GM21786 (cell line): ENCODE data around the gene SLCO2B1.

Experiments used
- ATAC-seq: cut with Tn5 transposase; IDR thresholded peaks from one replicate; pipeline ENCODE4 v1.9.1; 2021; ENCODE audit not compliant: unreplicated experiment

Gene SLCO2B1

DNA sequence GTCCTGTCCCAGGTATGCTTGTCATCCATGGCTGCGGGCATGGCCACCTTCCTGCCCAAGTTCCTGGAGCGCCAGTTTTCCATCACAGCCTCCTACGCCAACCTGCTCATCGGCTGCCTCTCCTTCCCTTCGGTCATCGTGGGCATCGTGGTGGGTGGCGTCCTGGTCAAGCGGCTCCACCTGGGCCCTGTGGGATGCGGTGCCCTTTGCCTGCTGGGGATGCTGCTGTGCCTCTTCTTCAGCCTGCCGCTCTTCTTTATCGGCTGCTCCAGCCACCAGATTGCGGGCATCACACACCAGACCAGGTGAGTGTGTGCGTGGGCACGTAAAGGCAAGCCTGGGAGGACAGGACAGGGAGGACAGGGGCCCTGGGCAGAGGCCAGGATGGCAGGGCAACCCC lies 42.4 kb downstream of the SLCO2B1 start:
- ATAC-seq: no peak

DNA sequence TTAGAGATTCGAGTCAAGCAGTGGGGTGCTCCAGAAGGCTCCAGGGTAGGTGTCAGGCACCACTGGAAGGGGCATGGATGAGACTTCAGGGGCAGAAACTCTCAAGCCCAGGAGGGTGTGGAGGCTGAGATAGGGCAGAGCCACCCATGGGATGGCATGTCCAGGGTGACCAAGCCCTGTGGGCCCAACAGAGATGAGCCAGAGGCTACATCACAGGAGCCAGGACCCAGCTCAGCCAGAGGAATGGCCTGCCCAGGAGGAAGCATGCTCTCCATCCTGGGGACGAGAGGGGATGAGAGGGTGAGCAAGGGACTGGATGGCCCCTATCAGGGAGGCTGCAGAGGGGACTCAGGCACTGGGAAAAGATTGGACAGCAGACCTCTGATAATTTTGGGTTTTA lies 42.8 kb downstream of the SLCO2B1 start:
- ATAC-seq: no peak

DNA sequence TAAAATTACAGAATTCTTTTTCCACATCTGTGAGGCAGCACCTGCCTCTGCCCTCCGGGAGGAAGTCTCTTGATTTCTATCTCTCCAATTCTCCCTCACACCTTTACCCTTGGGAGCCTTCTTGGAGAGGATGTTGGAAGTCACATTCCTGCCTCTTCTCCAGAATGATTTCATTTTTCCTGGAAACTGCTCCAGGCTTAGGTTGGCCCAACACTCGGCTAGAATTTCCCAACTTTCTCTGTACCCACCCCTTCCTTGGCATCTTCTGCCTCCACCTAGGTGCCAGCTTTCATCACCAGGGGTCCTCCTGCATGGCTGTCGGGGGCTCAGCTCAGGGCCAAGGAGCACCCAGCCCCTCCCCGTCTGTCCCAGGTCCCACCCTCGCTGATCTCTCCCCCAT lies 43.2 kb downstream of the SLCO2B1 start:
- no peak for ATAC-seq

DNA sequence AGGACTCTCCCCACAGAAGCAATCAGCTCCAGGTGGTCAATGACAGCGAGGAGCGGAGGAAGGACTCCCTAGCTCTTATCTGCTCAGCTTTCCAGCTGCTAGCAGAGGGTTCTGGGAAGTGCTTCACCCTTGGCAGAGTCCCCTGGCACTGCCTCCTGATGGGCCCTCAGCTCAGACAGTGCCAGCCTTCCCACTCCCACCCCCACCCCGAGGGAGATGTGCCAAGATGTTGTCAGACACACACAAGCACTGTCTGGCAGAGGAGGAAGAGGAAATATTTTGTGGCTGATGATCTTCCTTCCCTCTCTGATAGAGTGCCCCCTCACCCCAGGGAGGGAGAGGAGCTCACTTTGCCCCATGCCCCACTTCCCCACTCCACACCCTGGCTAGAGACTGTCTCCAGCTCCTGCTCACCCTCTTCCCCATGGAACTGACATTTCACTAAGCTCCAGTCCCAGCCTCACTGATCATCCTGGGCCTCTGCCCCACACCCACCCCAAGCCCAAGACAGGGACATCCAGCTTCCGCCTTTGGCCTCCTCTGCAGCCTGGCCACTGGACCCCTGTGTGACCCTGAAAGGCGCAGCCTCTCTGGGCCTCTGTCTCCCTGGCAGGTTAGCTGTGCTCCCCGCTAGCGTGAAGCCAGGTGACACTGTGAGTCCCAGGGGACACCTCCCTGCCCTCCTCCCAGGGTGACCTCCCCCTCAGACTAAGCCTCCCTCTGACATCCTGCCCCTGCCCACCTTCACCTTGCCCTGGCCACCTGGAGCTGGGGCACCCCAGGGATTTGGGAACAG lies 44.5 kb downstream of the SLCO2B1 start:
- no peak for ATAC-seq

DNA sequence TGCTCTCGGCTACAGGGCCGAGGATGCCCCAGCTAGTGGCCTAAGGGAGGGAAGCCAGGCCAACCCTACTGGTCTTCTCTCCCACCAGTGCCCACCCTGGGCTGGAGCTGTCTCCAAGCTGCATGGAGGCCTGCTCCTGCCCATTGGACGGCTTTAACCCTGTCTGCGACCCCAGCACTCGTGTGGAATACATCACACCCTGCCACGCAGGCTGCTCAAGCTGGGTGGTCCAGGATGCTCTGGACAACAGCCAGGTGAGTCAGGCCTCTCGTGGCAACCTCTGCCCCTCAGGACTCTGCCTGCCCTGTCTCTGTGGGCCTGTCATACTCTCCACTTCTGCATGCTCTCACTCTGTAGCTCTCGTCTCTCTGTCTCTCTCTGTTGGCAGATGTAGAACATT lies 45.5 kb downstream of the SLCO2B1 start:
- ATAC-seq: no peak

DNA sequence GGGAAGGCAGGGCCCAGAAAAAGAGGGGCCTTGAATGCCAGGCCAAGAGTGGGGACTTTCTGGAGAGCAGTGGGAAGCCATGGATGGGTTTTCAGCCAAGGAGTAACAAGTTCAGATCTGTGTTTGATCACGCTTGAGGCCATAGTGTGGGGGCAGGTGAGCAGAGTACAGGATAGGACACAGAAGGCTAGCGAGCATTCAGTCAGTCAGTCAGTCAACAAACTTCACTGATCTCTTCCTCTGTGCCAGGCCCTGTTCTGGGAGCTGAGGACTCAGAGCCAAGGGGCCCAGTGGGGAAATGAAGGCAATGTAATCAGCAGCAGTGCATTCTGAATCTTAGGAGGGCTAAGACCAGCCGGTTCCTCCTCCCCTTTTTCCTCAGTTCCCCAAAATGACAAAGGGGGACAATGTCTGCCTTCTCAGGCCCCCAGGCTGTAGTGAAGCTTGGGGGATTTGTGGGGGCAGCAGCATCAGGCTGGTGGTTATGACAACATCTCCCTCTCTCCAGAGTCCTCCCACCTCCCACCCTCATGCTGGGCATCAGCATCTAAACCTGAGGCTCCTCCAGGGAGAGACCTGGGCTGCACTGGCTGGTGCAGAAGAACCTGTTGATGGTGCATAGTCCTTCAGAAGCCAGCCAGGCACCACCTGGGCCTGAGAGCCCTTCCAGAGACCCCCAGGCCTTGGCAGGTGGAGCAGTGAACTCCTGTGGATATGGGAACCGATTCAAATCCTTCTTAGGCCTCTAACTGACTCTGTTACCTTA lies 46.8 kb downstream of the SLCO2B1 start:
- no peak for ATAC-seq

DNA sequence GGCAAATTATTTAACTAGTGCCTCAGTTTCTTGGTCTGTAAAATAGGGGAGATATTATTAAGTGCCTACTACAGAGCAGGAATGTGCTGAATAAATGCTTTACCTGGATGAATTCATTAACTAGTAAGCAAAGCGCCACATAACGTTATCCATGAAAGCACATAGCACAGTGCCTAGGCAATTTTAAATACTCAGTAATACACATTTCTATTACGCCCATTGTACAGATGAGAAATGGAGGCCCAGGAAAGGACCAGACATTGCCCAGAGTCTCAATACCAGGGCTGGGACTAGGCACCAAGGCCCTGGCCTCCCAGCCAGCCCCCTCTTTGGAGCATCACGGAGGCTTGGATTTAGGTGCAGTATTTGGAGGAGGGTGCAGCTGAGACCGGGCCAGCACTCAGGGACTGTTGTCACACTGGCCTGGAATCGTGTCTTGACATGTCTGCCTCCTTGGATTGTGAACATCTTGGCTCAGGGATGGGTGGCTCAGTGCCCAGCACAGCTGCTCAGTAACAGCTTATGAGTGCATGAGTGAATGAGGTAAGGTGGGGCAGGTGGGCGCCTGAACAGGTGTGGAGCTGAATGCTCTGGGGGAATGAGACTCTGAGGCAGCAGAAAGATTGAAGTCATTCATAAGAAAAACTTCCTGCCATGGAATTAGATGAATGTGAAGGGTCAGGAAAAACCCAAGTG lies 47.5 kb downstream of the SLCO2B1 start:
- no peak for ATAC-seq

DNA sequence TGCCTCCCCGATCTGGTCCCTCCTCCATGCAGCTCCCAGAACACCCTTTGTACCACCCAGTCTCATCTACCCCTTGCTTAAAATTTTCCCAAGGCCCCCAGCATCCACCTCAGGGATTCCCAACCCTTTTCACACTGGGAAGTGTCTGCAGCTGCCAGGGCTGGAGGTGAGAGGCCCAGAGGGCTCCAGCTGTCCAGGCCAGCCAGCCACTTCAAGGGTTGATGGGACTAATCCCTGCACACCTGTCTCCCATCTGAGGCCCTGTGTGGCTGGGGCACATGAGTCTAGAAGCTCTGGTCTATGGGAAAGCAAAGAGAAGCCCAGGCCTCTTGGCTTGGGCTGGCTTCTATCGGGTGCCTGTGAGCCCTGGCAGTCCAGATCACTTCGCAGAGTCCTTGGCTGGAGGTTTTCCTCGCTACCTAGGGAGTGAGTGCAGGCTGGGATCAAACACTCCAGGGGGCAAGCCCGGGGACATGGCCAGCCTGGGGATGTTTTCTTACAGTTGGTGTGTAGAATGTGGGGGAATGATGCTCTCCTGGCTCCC lies 48.6 kb downstream of the SLCO2B1 start:
- no peak for ATAC-seq

DNA sequence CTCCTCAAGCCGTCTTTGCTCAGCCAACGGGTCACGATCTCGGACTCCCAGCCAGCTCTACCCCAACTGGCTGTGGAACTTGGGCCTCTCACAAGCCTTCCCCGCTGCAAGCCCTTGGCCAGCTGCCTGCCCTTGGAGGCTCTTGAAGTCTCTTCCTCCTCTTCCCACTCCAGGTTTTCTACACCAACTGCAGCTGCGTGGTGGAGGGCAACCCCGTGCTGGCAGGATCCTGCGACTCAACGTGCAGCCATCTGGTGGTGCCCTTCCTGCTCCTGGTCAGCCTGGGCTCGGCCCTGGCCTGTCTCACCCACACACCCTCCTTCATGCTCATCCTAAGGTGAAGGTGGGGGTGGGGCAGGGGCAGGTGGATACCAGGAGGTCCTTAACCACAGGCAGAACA lies 49.1 kb downstream of the SLCO2B1 start:
- ATAC-seq: no peak

DNA sequence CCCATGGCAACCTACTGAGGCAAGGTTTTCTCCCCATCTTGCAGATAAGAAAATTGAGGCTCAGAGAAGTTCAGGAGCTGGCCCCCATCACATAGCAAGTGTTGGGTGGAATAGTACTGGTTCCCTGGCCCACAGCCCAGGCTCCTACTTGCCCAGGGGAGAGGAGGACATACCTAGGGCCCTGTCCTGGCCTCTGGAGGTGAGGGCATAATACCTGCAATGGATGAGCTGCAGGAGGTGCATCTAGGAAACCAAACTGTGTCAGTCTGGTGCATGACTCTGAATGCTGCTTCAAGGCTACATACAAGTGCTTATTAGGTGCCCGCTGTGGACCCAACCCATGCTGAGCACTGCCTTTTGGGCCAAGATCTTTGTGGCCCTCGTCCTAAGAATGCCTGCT lies 49.6 kb downstream of the SLCO2B1 start:
- ATAC-seq: no peak

DNA sequence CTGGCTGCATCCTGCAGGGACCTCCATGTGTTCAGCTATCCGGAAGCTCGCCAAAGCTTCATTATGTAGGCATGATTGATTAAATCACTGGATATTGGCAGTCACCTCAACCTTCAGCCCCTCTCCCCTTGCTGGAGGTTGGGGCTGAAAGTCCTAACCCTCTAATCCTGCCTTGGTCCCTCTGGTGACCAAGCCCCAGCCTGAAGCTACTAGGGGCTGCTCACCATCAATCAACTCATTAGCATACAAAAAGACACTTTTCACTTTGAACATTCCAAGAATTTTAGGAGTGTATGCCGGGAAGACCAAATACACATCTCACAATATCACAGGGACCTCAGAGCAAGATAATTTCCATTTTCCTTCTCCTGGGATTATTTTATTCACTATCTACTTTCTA lies 50.9 kb downstream of the SLCO2B1 start:
- no peak for ATAC-seq

DNA sequence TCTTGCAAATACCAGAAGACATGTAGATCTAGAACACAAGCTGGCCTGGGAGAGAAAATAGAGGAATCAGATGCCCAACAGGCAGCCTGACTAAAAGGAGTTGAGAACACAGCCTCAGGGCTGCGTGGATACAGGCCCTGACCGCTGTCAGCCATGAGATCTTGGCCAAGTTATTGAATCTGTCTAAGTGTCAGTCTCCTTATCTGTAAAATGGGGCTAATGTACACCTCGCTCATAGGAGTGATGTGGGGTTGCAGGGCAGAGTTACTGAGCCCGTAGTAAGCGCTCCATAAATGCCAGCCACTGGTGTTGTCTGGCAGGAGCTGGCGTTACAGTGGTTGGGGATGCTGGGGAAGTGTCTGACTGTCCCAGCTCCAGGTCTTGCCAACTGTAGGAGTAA lies 51.3 kb downstream of the SLCO2B1 start:
- no peak for ATAC-seq

DNA sequence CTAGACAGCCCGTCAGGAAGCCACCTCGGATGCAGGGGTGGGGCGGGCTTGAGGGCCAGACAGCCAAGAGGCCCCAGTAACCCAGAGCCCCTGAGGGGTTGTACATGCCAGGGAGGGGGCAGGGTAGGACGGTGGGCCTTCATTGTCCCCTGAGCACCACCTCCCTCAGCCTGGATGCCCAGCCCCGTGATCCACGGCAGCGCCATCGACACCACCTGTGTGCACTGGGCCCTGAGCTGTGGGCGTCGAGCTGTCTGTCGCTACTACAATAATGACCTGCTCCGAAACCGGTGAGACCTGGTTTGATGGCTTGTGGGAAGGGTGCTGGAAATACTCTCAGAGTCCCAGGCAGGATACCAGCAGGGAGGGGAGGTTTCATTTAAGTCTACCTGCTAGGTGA lies 52.2 kb downstream of the SLCO2B1 start:
- ATAC-seq: no peak

DNA sequence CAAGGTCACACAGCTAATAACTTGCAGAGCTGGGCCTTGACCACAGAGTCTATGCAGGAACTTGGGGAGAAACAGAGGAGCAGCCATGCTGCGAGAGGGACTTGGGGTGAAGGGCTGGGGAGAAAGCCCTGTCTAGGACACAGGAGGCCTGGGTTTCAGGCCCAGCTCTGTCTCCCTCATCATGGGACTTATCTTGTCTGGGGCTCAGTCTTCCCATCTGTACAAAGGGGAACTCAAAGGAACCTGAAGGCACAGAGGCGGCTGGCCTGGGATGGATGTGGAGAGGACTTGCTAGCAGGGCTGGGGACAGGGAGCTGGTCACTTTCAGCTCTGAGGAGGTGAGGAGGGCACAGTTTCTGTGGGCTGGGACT lies 52.7 kb downstream of the SLCO2B1 start:
- no peak for ATAC-seq

DNA sequence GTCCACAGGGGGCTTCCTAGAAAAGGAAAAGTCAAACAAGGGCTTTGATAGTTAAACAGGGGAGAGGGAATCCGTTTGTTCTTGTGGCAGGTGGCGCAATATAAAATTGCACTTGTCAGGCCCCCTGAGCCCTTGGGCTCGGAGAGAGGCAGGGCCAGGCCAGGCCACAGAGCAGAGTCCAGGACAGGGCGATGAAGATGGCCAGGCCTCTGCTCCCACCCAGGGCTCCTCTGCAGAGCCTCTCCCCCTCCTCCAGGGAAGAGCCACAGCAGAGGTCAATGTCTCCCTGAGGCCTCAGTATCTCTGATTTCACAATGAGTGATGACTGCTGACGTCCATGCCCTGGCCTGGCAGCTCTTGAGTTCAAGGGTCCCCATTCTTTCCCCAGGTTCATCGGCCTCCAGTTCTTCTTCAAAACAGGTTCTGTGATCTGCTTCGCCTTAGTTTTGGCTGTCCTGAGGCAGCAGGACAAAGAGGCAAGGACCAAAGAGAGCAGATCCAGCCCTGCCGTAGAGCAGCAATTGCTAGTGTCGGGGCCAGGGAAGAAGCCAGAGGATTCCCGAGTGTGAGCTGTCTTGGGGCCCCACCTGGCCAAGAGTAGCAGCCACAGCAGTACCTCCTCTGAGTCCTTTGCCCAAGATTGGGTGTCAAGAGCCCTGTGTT lies 53.2 kb downstream of the SLCO2B1 start:
- ATAC-seq: no peak

DNA sequence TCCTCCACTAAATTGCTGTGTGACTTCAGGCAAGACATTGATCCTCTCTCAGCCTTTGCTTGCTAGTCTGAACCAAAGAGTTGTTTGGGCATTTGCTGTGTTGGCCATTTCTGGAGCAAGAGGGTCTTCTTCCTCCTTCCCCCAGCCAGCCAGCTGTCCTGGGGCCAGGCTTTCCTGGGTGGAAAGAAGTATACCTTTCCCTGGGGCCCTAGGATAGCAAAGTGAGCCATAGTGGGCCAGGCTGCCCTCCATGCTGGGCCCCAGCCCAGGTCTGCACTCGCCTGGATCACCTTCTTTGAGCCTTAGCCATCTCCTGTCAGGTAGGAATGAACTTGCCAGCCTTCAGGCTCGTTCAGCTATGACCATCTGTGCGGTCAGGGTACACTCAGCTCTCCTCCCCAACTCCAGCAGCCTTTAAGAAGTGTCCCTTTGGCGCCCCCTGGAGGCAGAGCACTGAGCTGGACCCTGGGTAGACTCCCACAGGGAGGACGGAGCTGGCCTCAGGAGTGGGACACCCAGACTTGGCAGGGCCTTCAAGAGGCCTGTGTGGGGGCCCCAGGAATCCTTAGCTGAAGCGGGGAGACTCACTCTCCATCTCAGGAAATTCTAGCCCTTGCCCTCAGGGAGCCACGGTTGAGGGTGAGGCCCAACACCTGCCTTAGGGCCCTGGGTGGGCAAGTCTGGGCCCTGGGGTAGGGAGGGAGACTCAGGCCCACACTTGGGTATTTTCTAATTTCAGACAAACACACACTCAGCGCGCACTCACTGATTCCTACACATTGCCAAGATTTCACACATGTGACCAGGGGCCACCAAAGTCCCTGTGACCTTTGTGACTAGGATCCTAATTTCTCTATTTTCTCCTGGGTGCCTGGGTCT lies 54.0 kb downstream of the SLCO2B1 start:
- no peak for ATAC-seq

DNA sequence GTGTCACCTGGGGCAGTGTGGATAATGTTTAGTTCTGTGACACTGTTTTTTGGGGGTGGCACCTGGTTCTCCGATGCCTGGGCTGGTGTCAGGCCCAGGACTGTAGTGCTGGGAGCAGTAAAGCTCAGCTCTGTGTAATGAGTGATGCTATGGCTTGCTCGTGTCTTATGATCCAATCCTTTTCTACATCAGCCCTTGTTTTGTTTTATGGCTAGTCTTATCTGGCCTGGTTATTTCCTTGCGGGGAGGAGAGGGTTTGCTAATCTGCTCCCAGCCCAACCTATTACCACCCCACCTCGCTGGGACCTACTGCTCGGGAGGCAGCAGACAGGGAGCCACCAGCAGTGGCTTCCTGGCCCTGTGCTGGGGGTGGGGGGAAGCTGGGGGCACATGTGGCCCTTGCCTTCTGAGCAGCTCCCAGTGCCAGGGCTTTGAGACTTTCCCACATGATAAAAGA lies 54.7 kb downstream of the SLCO2B1 start:
- no peak for ATAC-seq

DNA sequence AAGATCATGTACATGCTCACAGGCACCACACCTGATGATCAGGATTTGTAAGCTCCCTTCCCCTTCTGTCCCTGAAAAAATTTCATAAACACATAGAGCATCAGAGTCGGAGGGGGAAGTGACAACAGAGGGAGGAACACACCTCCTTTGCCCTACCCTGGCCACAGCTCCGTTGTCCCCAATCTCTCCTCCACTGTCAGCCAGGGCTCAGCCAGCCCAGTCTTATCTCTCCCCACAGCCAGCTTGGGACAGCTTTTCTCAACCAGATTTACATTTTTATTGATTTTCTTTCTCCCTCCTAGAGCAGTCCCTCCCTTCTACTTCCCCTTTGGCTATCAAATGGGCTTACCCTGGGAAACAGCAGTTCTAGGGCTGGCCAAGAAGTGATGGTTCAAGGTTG lies 57.5 kb downstream of the SLCO2B1 start:
- no peak for ATAC-seq

DNA sequence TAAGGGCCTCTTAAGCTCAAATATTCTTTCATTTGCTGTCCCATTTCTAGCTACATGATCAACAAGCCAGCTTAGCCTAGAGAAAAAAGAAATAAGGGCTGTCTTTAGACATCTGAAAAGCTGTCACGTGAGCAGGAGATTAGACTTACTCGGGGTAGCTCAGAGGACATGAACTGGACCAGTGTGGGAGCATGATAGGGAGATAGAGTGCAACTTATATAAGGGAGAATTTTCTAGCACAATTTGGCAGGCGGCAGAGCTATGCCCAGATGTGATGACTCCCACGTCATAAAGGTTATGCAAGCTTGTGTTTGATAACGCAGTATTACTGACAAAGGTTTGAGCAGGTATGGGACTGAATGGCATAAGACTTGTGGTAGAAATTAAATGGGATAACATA lies 61.5 kb downstream of the SLCO2B1 start:
- ATAC-seq: no peak

DNA sequence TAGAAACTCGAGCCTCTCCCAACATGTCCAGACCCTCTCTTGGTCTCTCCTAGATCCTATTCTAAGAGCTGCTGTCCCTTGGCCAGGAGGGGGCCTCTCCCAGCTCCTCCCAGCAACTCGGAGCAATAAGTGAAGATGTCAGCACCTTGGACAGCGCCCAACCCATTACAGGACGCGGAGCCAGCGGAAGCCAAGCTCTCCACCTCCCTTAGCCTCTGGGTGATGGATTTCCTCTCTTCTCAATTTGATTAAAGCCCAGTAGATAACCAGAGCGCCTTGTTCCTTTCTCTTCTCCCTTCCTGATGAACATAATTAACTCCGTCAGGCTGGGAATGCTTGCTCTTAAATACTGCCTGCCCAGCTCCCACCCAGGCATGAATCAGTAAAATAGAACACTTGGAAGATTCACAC lies 63.5 kb downstream of the SLCO2B1 start:
- no peak for ATAC-seq
